ENCODE results near the gene CNDP2.
"Not testable (repeated sequence)": the region's sequence is repeated elsewhere in the genome, so short reads cannot be mapped to it uniquely, and the experiment has no call there.

CNDP2 gene

DNA sequence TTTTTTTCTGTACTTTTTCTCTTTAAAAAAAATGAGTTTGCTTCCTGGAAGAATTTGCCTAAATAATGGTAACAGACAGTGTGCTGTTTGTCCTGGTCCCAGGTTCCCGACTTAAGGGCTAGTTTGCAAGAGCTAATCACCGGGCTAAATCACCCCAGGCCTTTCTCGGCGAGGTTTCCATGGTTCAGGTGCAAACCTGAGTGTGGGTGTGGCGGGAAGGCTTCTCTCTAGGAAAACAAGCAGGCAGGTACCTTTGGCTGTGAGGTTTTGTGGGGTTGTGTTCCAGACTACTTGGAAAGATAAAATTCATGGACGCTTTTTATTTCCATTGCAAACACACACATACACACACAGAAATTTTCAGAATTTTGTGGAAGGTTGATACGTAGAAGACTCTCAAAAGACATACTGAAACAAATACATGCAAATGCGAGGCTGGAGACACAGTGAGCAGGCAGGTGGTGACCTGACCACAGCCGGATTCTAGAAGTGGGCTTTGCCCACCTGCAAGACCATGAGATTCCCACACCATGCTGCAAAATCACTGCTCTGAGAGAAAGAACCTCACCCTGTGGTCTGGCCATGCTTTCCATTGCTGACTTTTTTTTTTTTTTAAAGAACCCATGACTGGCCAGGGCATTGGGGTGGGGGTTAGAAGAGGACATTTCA, 39.0 kb downstream of the CNDP2 start:
- peak; percentile 59 for DNase-seq (ENCODE audit: low read depth, low spot score)

DNA sequence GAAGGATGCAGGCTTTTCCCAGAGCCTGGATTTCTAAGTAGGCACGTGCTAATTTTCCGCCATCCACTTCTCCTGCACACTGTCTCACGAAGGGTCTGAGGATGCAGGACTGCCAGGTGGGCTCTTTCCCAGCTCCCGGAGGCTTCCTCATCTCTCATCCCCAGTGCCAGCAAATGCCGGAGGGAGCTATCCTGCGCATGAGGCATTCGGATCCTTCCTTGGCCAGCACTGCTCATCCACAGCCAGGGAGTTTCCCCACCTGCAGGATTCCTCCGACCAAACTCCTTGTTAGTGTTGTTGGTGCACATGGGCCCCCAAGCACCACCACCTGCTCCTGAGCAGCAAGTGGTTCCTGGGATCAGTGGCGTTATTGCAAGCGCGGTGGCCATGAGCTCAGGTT, 43.1 kb downstream of the CNDP2 start:
- no peak for DNase-seq (ENCODE audit: low read depth, low spot score)

DNA sequence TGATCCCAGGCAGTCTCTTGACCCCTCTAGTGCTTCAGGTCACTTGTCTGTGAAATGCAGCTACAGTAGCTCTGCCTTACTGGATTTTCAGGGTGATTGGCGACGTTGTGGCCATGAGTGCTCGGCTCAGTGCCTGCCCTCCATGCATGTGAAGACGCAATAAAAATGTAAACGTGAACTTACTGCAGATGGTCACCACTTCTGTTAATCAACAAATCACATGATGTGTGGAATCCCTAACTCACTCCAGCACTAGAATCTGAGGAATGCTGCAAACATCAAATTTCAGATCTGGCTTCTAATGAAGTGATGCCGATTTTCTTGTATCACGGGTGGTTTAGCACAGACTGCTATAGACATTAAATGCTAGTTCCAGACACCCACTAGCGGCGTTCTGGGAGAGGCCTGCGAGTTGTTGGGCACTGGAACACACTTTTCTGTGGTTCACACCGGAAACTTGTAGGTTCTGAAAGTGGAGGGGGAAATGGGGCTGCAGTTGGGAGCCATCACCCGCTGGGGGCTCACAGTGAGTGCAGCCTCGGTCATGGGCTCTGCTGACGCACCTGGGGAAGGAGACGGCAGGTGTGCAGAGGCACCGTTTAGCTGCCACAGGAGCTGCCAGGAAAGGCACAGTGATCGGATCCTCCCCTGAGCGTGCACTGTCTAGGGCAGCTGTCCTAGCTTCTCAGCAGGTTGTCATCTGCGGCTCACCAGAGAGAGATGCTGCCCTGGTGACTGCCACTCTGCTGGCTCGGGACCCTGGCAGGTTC, 44.7 kb downstream of the CNDP2 start:
- DNase-seq (ENCODE audit: low read depth, low spot score): no peak

DNA sequence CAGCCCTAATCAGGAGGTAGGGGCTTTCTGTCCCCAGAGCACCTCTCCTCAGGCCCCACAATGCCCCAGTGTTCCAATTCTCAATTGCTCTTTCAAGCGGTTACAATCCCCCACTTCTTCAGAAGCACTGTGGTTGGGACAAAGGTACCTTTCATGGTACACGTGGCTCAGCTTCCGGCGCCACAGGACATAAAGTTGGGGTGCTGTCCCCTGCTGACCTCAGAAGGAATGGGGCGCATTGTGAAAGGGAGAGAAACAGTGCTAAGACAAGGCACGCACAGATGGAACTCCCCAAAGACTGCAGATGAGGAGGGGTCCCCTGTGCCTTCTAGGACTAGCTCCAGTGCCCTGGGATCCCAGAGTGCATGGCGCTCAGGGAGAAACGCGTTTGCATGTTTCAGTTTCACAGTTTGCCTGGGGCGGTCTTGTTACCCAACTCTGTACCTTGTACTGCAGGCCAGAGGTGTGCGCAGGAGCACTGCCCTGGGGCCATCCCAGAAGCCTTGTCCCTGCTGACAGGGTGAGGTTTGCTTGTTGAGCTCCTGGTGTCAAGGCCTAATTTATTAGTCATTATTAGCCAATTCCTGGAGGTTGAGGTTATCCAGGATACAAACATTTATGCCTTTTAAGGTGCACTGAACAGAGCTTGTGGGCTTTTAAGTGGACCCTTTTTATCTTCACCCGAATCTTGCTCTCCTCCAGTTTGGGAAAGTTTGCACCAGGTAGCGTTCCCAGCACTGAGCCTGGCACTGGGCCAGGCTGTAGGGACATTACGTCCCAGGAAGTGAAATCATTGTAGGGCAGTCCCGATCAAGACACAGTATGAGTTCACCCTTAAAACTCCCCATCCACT, 45.8 kb downstream of the CNDP2 start:
- peak; percentile 67 for DNase-seq (ENCODE audit: low read depth, low spot score)

DNA sequence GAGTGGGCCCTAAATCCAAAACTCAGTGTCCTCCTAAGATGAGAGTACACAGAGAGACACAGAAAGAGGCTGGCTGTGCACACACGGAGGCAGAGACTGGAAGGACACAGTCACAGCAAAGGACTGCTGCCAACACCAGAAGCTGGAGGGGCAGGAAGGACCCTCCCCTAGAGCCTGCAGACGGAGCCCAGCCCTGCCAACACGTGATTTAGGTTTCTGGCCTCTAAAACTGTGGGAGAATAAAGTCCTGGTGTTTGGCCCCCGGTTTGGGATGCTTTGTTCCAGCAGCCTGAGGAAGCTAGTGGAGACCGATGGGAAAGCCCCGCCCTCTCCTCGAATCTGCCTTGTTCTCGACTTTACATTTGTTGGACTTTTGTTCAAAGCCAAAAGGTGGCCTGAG, 48.7 kb downstream of the CNDP2 start:
- DNase-seq (ENCODE audit: low read depth, low spot score): no peak

DNA sequence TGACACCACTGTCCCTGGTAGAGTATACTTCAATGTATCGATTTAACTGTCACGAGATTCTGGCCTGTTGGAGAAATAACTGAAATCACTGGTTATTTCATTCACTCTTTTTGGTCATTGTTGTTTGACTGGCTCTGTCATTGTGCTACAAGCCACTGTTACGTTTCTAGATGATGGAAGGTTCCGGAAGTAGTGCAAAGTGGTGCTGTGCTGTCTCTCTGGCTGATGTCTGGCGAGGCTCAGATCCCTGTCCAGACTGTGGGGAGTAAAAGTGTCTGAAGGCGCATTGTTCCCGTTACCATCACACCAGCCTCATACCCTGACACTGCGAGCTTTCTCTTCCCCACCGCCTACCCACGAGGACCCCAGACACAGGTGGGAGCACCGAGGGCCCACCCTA, 49.8 kb downstream of the CNDP2 start:
- DNase-seq (ENCODE audit: low read depth, low spot score): no peak

DNA sequence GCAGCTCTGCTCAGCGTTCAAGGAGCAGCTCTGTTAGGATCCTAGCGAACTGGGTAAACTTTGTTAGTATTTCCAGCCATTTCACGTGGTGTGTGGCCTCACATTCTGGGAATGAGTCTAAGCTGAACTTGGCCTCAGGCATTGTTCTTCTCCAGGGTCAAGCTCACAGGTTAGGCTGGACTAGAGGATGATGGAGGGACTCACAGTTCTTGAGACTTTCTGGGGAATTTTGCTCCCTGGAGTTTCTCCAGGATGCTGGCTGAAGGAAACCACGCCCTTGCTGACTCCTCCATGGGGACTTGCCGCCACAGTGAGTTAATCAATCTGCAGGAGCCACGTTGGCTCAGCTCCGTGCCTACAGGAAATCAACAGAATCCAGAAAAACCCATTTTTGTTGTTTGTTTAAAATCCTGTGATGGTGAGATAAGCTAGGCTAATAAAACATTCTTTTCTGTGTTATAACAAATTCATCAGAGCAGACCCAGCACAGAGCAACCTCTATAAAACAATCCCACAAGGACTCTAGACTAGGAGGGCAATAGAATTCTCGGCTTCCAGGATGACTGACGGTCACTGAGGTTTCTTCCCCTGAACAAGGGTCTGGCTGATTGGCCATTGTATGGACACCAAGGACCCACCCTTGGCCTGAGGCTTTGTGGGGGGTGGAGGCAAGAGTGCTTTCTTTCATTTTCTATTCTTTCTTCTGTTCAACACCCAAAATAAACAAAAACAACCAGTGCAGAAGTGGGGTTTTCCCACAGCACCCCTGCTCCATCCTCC, 50.8 kb downstream of the CNDP2 start:
- DNase-seq (ENCODE audit: low read depth, low spot score): no peak

DNA sequence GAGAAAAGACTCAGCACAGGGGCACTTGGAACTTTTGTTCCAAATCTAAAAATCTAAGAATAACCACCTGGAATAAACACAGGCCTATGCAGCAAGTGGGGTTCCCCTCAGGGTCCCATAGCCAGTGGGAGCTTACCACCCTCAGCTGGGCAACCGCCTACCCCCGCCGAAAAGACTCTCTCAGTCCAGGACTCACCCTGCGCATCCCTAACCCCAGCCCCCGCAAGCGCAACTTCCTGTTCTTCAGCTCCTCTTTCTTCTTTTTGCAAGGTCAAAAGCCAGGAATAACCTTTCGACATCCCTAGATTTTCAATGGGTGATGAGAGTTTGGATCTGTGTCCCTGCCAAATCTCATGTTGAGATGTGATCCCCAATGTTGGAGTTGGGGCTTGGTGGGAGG, 51.7 kb downstream of the CNDP2 start:
- DNase-seq (ENCODE audit: low read depth, low spot score): no peak

DNA sequence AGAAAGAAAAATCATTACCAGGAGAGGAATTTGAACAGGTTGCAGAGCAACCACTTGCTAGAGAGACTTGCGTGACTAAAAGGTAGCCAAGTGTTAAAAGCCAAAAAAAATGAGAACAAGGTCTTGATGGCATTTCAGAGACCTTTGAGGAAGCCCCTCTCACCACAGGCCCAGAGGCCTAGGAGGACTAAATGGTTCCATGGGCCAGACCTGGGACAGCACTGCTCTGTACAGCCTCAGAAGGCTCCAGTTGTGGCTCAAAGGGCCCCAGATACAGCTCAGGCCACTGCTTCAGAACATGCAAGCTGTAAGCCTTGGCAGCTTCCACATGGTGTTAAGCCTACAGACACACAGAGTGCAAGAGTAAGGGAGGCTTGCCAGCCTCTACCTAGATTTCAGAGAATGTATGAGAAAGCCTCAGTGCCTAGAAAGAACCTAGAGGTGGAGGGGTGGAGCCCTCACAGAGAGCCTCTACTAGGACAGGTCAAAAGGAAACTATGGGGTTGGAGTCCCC, 53.5 kb downstream of the CNDP2 start:
- DNase-seq (ENCODE audit: low read depth, low spot score): no peak

DNA sequence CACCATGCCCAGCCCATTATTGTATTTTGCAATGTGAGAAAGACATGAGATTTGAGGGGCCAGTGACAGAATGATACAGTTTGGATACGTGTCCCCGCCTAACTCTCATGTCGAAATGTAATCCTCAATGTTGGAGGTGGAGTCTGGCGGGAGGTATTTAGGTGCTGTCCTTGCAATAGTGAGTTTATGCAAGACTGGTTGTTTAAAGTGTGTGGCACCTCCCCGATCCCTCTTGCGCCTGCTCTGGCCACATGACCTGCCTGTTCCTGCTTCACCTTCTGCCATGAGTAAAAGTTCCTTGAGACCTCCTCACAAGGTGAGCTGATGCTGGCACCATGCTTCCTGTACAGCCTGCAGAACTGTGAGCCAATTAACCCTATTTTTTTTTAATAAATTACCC, 54.7 kb downstream of the CNDP2 start:
- DNase-seq (ENCODE audit: low read depth, low spot score): no peak

DNA sequence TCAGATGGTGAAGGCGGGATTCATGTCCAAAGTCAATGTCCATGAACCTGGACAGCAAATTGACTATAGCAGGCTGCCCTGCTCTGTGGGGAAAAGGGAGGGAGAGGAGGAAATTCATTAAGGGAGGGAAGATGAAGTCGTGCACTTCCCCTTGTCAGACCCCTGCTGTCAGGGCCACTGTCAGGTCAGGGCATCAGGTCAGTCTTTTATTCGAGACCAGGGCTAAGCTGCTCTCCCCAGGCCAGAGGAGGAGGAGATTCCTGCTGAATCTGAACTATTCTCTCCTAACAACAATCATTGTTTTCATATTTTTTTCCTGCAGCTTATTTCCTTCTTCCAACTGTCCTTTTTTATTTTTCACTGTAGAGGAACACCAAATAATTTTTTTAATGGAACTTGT, 55.3 kb downstream of the CNDP2 start:
- DNase-seq (ENCODE audit: low read depth, low spot score): no peak

DNA sequence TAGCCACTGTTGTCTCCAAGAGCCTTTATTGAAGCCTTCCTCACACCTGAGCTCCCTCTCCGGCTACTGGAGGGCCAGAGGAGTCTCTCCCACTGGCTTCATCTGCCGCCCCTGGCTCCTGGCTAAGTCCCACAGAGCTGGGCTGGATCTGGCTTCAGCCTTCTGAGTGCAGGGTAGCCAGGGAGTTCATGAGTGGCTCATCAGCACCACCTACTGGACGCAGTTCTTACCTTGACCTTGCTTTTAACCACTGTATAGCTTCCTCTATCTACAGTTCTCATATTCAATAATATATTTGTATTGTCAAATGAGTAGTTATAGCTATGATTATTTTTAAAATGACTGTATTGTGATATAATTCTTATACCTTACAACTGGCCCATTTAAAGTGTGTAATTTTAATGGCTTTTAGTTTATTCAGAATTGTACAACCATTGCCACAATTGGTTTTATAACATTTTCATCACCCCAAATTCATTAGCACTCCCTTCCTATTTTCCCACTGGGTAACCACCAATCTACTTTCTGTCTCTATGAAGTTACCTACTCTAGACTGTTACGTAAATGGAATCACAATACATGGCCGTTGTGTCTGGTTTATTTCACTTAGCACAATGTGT, 55.9 kb downstream of the CNDP2 start:
- DNase-seq (ENCODE audit: low read depth, low spot score): peak; percentile 91

DNA sequence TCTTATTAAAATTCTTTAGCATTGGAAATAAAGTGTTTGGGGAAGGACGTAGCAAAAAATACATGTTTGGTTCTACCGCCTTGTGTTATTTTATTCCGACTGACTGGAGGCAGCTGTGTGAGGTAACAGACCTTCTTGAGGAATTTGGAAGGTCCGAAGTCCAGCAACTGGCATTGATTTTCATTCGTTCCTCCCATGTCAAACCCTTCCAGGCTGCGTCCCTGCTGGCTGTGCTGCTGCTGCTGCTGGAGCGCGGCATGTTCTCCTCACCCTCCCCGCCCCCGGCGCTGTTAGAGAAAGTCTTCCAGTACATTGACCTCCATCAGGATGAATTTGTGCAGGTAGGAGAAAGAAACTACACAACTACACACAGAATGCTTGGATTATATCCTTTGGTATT, 60.0 kb downstream of the CNDP2 start:
- DNase-seq (ENCODE audit: low read depth, low spot score): no peak

DNA sequence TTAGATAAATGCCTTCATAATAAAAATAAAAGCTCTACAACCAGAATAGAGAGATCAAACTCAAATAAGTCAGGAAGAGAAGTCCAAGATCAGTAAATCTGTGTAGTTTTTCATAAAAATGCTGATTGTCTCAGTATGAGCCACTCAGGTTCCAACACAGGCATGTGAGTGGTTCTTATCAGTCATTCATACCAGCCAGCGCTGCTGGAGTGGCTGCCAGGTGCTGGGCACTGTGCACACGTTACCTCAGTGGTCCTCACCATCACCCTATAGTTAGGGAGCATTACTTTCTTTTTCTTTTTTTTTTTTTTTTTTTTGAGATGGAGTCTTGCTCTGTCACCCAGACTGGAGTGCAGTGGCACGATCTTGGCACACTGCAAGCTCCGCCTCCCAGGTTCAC, 61.9 kb downstream of the CNDP2 start:
- DNase-seq (ENCODE audit: low read depth, low spot score): no peak

DNA sequence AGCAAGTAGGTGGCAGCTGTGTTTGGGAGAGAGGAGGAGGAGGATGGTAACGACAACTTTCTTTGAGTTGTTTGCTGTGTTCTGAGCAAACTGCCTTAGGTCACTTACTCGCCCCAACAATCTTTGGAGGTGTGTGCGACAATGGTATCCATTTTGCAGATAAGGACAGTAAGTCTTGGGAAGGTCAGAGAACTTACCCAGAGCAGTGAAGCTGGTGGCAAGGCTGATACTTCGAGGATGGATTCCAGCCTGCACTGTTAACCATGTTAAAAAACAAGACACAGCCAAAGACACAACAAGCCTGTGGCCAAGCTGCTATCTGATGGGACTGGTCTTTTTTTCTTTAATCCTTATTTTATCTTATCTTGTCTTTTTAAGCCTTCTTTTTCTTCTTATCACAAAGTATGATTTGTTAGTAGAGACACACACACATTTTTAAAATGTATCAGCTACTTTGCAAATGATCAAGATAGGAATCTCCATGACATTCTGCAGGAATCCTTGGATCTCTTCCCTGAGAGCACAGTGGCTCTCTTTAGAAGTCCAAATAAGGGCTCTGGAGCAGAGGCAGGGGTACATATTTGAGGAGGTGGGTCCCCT, 66.1 kb downstream of the CNDP2 start:
- DNase-seq (ENCODE audit: low read depth, low spot score): peak; percentile 27

DNA sequence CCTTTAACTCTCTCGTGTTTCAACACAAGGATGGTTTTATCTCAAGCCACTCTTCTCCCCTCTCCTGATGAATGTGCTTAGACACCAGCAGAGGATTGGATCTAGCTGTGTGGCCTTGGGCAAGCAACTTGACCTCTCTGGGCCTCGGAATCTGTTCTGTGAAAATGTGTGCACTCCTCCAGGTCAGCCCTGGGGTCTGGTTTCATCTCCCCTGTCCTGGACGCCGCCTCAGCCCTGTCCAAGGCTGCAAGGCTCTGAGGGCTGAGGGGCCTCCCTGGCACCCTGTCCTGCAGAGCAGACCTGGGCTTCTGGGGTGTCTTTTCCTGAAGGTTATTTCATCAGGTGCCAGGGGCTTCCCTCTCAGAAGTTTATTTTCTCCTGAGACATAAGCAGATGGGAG, 66.6 kb downstream of the CNDP2 start:
- peak; percentile 14 for DNase-seq (ENCODE audit: low read depth, low spot score)

DNA sequence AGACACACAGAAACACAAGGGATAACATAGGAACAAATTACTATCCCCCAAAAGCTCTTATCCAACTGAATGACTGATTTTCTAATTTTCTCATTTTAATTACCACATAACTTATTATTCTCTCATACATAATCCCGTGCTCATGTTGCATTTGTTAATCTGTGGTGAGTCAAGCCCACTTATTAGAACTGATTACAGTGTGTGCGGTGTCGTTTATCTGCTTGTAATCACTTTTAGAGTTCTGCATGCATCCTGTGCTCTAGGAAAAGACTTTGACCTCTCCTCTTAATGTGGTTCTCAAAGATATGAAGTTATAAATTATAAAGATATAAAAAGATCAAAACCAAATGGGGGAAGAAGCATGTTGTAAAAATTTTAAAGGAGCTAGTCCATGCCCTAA, 67.8 kb downstream of the CNDP2 start:
- DNase-seq (ENCODE audit: low read depth, low spot score): no peak

DNA sequence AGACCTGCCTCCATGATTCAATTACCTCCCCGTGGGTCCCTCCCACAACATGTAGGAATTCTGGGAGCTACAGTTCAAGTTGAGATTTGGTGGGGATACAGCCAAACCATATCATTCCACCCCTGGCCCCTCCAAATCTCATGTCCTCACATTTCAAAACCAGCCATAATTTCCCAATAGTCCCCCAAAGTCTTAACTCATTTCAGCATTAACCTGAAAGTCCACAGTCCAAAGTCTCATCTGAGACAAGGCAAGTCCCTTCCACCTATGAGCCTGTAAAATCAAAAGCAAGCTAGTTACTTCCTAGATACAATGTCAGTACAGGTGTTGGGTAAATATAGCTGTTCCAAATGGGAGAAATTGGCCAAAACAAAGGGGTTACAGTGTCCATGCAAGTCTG, 69.0 kb downstream of the CNDP2 start:
- not testable (repeated sequence) for DNase-seq (ENCODE audit: low read depth, low spot score)

DNA sequence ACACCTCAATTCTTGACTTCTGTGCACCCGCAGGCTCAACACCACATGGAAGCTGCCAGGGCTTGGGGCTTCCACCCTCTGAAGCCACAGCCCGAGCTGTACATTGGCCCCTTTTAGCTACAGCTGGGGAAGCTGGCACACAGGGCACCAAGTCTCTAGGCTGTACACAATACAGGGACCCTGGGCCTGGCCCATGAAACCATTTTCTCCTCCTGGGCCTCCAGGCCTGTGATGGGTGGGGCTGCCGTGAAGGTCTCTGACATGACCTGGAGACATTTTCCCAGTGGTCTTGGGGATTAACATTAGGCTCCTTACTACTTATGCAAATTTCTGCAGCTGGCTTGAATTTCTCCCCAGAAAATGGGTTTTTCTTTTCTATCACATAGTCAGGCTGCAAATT, 69.8 kb downstream of the CNDP2 start:
- not testable (repeated sequence) for DNase-seq (ENCODE audit: low read depth, low spot score)

DNA sequence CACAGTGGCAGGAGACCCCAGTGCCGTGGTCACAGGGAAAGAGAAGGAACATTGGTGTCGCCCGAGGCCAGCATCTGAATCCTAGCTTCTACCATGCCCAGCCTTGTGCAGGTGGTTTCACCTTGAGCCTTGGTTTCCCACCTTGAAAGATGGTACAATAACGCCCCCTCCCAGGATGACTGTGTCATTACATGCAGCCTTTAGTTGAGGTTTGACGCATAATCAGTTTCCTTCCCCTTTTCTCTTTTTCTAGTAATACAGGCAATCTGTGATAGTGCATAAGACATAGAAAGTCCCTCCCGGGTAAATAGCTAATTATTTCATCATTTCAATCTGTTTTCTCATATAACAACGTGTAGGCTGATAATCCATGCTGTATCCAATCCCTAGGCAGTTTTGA, 71.7 kb downstream of the CNDP2 start:
- no peak for DNase-seq (ENCODE audit: low read depth, low spot score)

DNA sequence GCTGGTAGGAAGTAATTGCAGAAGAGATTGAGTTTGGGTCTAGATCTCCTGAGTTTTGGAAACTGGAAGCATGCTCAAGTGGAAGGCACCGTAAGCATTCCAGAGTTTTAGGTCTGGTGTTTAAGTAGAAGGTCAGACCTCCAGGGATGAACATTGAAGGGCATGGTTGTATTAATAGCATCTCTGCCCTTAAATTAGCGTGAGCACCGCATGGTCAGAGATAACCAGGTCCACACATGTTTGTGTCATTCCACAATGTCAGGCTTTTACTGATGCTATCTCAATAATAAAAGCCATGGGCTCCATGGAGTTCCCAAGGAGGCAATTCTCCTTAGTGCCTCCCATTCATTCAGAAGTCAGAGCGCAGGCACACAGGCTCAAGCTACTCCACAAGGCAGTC, 73.2 kb downstream of the CNDP2 start:
- DNase-seq (ENCODE audit: low read depth, low spot score): no peak

Measured in ELF-1 (cell line).